Tibial nerve (tissue), 4 donors: ENCODE results near the gene MAP2.

Experiments
- EP300 ChIP-seq, 2 donors: sonication (generic); formaldehyde crosslinking; IDR thresholded peaks; one replicate each; pipeline ENCODE4 v1.6.1; 2017; ENCODE audit warnings: antibody characterized with exemption in 2 of 2, mild to moderate bottlenecking in 1 of 2
- POLR2A ChIP-seq, 2 donors: fragments of 450-650 bp; IDR thresholded peaks; one replicate each; pipeline ENCODE4 v1.6.1; 2017; ENCODE audit warnings: antibody characterized with exemption in 2 of 2, mild to moderate bottlenecking in 2 of 2, moderate library complexity in 2 of 2
- TF ChIP-seq, protein P1 (sequence below), 5 experiments: fragments of 200-600 bp in 3 of 5; fragments of 450-650 bp in 2 of 5; sonication (generic) in 3 of 5; IDR thresholded peaks; one replicate each; pipeline ENCODE4 v1.5.1; 2016 to 2019; ENCODE audit warnings: antibody characterized with exemption in 5 of 5, mild to moderate bottlenecking in 3 of 5, moderate library complexity in 2 of 5

DNA sequence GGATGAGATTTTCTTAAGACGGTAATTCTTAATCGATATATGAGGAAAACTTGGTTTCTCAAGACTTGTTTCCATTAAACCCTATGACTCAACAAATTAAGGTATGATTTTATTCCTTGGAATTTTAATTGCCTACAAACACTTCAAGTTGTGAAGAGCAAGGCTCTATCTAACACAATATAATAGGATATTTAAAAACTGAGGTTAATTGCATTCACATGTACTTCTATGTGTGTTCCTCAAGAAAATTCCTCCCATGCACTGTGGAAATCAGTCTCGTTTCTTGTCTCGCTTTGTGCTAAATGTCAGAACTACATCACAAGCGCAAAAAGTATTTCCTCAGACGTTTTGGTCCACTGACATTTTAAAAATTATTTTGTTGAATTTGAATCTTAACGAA is 238.2 kb downstream of the MAP2 start:
- TF ChIP-seq, protein P1, sequence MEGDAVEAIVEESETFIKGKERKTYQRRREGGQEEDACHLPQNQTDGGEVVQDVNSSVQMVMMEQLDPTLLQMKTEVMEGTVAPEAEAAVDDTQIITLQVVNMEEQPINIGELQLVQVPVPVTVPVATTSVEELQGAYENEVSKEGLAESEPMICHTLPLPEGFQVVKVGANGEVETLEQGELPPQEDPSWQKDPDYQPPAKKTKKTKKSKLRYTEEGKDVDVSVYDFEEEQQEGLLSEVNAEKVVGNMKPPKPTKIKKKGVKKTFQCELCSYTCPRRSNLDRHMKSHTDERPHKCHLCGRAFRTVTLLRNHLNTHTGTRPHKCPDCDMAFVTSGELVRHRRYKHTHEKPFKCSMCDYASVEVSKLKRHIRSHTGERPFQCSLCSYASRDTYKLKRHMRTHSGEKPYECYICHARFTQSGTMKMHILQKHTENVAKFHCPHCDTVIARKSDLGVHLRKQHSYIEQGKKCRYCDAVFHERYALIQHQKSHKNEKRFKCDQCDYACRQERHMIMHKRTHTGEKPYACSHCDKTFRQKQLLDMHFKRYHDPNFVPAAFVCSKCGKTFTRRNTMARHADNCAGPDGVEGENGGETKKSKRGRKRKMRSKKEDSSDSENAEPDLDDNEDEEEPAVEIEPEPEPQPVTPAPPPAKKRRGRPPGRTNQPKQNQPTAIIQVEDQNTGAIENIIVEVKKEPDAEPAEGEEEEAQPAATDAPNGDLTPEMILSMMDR (IDR thresholded peaks at IDR 0.05): no peak
- TF ChIP-seq EP300 (IDR thresholded peaks at IDR 0.05) (no peak), POLR2A (IDR thresholded peaks at IDR 0.05) (no peak)
